HK-2 (cell line): ENCODE results near the gene MAD1L1.

ENCODE experiments used
- DNase-seq: peaks from one replicate; pipeline ENCODE4 v3.0.0-alpha.2; 2018; ENCODE audit not compliant: unreplicated experiment

MAD1L1 gene

DNA sequence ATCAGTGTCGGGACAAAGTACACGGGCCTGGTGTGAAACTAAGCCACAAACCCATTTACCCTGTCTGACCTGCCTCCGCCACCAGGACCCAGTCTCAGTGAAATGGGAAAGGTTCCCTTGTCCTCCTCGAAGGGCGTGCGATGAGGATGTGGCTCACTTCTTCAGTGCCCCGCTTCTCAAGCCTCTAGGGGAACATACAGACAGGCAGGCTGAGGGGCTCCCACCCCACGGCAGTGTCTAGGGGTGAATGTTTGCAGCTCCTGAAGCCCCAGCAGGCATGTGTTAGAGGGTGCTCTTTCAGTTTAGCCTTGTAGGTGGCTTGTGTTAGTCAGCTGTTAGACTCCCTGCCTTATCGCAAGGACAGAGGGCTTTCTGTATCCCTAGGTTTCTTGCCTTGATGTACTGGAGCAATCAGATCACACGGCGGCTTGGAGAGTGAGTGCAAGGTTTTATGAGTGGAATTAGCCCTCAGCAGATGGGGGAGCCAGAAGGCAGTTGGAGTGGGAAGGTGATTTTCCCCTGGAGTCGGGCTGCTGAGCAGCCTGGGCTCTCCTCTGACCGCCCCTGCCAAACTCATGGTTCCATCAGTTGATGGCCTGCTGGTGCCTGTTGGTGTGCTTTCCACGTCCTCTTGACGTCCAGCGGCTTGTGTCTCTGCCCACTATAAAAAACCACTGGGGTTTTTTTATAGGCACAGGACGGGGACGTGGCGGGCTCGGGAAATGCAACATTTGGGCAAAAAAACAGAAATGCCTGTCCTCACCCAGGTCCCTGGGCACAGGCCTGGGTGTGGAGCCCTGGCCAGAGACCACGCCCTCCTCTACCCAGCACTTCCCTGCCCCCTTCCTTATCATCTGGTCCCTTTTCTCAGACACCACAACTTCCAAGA lies 10.0 kb upstream of the MAD1L1 start:
- DNase-seq = peak; percentile 46

DNA sequence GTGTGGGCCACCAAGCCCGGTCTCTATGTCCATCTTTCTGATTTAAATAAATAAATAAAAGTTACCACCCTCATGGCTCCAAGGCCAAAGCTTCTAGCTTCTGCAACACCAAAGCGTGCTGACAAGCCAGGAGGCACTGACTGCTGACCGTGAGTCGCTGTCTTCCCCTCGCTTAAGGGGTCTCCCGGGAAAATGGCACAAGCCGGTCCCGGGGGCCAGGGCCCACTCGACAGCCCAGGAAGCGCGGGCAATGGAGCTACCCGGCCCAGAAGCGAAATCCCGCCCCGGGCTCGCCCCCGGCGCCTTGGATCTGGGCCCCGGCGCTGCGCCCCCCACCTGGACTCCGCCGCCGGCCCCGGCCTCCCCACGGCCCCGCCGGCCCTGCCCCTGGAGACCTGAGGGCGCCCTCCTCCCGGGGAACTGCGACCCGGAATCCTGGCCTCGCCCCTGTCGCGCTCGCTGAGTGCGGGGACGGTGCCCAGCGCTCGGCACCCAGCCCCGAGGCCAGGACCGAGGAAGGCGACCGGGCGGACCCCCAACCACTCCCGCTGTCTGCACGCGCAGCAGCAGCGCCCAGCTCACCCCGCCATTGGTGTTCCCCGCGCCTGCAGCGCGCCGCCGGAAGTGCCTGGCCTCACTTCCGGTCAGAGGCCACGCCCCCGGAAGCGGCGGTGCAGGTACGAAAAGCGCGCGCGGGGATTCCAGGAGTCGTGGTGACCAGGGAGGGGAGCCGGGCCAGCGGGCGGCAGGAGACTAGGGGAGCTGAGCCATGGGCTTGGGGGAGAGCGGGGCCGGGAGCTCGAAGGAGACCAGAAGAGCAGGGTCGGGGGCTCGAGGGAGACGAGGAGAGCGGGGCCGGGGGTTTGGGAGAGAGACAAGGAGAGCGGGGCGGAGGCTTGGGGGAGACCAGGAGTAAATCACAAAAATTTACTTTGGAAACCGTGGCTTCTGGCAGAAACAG lies 9.1 kb upstream of the MAD1L1 start, which contains the start of the genes MRM2 and NUDT1:
Gene MRM2, minus strand, starts transcription at position 626 of the 961 bp plus-strand sequence. Its CDS starts 36 bp downstream, at position 590.
Gene NUDT1, plus strand, starts transcription at position 647 of the 961 bp plus-strand sequence. CDS start 2,349 bp downstream, outside the sequence.
- peak; percentile 89 for DNase-seq

DNA sequence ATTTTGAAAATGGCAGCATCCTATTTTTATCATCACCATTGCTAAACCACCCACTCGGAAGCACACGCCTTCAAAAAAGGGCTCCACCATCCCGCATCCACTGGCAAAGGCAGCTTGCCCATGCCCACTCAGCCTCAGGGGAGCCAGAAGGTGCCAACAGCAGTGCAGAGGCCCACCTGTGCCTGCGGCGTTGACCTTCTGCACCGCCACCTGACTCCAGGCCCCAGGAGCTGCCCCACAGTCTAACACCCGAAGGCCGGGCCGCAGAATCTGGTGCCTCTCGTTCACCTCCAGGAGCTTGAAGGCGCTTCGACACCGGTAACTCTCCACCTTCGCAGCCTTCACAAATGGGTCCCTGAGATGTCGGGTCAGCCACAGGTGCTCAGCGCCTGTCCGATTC lies 6.5 kb upstream of the MAD1L1 start:
- DNase-seq = no peak

DNA sequence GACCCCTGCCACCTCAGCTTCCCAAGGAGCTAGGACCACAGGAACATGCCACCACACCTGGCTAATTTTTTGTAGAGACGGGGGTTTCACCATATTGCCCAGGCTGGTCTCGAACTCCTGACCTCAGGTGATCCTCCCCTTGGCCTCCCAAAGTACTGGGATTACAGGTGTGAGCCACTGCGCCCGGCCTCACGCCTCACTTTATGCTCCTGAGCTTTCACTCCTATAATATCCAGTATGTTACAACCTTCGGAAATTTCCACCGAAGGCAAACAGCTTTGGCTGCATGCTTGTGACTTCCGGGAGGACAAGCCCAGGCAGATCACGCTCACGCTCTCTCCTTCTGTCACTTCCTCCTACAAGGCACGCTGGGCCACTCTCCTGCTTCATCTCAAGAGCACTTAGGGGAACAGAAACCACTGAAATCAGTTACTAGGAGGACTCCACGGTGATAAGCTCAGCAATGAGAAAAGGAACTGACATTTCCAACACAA lies 4.4 kb upstream of the MAD1L1 start:
- no peak for DNase-seq

DNA sequence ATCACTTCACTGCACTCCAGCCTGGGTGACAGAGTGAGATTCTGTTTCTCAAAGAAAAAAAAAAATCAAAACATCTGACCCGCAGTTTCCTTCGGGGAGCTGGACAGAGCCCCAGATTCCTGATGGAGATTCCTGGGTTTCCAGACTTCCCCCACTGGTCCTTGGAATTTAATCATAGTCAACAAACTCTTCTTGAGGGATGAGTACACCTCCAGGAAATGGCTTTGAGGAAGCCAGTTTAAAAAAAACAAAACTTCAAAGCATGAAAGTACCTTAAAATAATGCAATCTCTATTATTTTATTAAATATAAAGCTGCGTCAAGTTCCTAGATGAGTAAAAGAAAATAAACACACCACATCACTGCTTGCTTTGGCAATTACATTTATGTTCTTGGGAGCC lies 1.2 kb upstream of the MAD1L1 start:
- DNase-seq = no peak

DNA sequence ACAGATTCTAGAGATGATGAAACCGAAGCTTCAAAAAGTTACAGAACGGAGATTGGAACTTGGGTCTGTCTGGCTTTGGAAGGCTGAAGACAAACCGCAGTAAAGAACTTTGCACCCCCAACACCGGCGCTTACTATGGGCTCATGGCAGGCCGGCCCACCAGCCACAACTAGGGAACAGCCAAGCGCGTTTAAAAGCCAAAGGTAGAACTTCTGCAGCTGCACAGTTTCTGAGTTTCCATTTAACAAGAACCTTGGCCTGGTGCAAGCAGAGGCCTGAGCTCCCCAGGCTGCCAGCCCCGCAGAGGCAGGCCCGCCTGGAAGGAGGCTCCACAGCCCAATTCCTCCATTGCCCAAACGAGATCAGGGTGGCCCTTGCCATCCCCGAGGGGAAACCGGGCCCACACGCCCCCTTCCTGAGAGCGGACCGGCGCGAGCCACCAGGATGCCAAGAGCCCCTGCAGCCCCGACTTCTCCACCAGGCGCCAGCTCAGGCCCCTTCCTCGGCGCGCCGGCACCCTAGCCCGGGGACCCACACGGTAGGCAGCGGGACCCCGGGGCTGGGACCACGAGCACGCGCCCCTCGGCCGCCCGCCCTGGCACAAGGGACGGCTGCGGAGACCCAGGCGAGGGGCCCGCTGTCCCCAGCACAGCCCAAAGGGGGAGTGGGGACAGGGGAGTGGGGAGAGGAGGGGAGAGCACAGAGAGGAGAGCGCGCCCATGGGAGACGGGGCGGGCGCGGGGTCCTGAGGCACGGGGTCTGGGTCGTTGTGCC lies 566 bp downstream of the MAD1L1 start:
- DNase-seq = peak; percentile 29

DNA sequence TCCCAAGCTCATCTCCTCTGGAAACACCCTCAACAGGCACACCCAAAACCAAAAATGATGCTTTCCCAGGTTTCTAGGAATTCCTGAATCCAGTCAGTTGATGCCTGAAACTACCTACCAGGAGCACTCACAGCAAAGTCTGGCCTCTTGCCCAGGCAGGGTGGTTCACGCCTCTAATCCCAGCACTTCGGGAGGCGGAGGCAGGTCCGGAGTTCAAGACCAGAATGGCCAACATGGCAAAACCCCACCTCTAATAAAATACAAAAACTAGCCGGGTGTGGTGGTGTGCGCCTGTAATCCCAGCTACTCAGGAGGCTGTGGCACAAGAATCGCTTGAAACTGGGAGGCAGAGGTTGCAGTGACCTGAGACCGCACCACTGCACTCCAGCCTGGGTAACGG lies 1.9 kb downstream of the MAD1L1 start:
- DNase-seq = no peak

DNA sequence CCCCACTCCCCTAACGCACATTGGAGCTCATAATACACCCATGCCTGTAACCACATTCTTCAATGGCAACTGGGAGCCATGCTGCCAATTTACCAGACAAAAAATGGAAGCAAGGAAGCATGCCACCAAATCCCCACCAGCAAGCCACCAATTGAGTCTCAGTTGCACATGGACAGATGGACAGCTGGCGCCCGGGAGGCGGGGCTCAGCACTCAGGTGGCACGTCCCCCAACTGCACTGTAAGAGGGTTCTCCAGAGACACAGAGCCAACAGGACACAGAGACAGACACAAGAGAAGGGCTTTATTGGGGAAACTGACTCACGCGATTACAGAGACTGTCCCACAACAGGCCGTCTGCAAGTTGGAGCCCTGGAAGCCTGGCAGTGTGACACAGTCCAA lies 2.5 kb downstream of the MAD1L1 start:
- no peak for DNase-seq

DNA sequence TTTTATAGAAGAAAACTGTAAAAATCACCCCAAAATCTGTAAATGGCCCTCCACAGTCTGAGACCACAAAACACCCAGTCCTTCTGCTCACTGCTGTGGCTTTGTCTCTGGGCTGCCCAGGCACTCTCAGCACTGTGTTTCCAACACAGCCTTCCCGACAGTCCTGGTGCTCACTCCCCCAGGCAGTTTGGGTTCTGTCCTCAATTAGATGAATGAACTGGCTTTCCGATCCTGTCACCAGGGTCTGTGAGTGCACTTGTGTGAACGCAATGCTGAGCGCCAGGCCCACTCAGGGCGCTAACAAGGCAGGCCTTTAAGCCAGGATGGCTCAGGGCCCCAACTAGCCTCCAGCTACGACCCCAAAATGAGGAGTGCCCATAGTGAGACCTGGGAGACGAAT lies 3.3 kb downstream of the MAD1L1 start:
- no peak for DNase-seq

DNA sequence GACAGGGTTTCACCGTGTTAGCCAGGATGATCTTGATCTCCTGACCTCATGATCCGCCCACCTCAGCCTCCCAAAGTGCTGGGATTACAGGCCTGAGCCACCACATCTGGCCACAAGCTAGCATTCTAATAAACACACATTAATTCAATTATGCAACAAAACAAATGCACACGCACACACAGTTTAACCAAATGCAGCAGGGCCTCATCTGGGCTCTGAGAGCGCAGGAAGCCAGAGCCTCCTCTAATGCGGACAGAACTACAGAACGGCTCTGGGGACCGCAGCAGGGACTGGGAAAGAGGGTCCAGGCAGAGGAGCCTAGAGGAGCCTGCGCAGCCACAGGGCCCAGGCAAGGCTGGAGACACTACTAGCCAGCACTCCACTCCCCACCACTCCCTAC lies 3.8 kb downstream of the MAD1L1 start:
- no peak for DNase-seq

DNA sequence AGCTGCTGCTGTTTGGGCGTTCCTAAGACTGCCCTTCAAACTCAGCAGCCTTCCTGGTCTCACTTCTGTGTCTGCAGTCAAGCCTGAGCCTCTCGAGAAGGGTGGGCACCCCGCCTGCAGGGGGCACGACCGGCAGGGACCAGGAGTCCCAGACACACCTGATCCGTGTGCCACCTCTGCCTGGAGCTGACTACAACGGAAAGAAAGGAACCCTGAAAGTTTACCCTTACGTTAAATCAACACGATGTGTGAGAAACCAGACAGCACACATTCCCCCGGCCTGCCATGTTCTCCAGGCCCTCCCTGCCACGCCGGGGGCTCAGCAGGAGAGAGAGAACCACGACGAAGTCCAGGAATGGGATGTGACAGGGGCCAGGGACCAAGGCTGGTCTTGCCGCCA lies 5.0 kb downstream of the MAD1L1 start:
- no peak for DNase-seq

DNA sequence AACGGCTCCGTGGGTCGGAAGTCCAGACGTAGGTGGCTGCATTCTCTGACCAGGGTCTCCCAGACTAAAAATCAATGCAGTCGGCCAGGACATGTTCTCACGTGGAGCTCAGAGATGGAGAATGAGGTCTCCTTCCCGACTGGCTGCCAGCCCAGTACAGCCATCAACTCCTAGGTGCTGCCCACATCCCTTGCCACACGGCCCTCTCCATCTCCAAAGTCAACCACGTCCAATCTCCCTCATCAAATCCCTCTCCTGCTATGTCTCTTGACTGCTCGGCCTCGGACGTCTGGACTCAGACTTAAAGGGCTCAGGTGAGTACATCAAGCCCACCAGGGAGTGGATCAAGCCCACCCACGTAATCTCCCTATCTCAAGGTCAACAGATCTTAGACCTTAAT lies 6.9 kb downstream of the MAD1L1 start:
- no peak for DNase-seq

DNA sequence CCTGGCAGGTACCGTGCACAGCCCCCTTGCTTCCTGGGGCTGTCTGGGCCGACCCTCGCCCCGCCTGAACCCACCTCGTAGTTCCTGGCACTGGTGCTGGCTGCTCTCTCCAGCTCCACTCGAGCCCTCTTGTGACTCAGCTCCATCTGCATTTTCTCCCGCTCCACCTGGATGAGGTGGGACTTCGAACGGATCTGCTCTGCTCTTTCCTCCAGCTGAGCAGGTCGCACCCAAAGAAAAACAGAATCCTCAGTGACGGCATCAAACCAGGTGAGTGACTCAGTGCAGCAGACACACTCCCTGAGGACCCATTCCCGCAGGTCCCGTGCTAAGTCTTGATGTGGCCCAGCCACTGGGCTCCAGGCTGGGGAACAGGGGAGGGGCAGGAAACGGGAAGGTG lies 7.4 kb downstream of the MAD1L1 start:
- no peak for DNase-seq

DNA sequence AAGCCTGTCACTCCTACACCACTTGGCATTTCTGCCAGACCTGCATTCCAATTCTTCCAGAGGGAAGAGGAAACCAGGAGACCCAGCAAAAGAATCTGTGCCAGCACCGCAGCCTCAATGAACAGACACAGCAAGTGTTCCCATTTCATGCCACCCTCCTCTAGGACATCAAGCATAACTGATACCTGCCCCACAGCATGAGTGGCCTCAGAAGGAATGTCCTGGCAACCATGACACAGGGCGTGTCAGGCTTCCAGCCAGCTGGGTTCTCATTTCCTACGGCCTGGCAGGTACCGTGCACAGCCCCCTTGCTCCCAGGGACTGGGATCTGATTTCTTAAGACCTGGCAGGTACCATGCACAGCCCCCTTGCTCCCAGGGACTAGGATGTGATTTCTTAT lies 7.8 kb downstream of the MAD1L1 start:
- DNase-seq = no peak

DNA sequence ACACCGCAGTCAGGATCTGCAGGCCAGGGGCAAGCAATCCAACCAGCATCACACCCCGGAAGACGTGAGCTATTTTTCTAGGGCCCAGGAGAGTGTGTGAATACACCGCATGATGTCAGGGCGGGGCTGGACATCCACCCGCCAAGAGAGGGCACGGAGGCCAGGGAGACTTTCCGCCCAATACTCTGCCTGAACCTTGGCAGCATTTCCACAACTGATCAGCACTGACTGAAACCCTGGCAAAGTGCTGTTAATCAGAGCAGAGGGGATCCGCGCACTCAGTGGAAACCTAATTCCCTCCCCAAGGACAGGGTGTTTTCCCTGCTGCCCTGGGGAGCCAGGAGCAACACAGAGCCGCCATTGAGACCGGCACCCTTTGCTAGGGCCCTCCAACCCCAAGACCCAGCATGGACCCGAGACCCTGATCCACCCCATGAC lies 8.2 kb downstream of the MAD1L1 start:
- DNase-seq = no peak

DNA sequence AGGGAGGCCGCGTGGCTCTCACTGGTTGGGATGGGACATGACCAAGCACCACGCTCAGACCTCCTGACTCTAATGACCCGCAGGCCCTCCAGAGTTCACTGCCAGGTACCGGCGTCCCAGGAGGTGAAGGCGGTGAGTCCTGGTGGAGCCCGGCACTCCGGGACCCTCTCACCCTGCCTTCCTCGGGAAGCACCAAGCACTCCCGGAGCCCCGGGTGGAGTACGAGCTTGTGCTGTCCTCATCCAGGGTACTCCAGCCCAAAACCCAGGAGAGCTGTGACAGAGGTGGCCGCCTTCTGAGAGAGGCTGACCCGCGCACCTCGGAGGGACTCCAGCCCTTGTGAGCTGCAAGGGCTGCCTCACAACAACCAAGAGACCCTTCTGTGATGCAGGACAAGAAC lies 9.4 kb downstream of the MAD1L1 start:
- no peak for DNase-seq

DNA sequence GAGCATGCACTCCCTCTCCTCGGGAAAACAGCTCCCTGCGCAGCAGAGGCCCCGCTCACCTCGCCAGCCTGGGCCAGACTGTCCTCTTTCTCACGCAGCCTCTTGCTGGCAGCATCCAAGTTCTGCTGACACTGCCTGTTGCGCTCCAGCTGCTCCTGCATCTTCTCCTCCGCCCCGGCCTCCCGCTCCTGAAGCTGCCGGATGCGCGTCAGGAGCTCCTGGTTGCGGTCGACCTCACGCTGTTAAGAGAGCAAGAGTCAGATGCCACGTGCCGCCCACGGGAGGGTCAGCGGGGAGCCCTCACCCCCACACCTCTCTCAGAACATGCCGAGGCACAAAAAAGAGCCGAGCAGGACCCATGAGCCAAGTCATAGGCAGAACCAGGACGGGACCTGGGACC lies 10.2 kb downstream of the MAD1L1 start:
- no peak for DNase-seq

DNA sequence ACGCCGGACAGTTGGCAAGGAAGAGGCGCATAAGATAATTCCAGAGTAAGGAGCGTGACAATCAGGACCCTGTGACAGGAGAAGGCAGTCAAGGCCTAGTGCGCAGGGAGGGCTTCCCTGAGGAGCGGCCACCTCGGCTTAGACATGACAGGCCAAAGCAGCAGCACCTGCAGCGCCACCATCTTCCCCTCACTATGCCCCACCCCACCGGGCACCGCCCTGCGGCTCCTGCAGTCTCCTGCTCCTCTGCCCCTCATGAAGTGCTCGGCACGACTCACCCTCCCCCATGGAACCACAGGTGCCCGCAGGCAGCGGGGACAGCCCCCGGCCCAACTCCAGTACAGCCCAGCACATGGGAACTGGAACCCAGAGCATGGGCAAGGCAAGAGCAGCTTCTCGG lies 11.8 kb downstream of the MAD1L1 start:
- DNase-seq = no peak

DNA sequence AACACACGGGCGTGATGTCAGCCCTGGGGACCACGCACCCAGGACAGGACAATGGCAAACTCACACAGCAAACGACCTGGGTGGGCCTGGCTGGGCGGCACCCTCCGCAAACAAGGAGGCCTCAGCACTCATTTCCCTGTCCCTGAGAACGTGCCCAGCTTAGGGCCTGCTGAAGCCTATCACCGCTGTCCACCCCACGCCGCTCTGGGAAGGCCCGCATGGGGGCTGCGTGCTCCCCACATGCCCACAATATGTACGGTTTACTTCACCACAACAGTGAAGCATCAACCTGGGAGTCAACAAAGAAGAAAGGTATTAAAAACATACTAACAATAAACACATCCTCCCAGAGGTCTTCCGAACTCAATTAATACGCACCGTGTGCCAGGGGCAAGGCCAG lies 12.2 kb downstream of the MAD1L1 start:
- no peak for DNase-seq

DNA sequence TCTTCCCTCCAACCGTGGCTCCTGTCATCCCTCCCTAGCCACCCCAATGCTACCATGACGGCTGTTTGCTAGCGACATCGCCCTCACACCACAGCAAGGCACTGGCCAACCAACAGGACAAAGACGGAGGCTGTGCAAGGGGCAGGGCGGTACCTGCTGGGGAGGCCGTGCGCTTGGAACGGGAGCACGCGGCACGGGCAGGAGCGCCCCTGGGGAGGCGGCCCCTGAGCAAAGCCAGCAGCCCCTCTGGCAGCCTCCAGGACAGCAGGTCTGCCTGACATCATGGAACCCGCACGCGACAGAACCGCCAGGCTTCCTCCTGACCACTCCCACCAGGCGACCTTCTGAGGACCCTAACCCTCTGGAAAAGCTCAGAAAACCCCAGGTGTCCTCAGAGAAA lies 12.7 kb downstream of the MAD1L1 start:
- DNase-seq = no peak

DNA sequence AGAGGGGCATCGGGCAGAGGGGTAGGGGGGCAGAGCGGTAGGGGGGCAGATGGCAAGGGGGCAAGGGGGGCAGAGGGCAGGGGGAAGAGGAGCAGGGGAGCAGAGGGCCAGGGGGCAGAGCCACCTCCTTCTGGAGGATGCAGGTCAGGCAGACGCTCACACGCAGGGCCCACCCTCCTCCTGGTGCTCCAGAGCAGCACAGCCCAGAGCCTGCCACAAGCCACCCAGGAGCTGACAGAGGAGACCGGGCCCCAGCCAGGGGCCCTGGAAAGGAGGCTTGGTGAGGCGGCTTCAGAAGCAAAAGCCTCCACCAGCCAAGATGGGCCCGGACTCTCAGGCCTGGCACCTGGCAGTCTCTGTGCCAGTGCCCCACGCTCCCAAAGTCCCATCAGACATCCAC lies 13.1 kb downstream of the MAD1L1 start:
- no peak for DNase-seq

DNA sequence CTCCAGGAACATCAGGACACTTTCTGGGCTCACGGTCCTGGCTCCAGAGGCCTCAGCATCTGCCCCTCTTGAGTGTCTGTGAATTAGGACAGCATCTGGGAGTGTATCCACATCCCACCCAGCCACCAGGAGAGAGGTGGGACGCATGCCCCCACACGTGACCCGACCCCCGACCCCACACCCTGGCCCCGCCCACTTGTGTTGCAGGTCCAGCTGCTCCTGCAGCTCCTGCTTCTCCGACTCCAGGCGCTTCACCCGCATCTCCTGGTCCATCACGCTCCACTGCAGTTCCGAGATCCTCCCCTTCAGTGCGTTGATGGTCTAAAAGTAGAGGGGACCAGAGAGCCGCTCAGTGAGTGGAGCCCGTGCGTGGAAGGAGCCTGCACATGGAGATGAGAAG lies 13.6 kb downstream of the MAD1L1 start:
- no peak for DNase-seq
